ENCODE results near the gene RRAGC. TPM values are rescaled to one million over a fixed set of nuclear protein-coding genes. Genes with fewer than 3 reads are reported as not detected.

The RRAGC gene, protein sequence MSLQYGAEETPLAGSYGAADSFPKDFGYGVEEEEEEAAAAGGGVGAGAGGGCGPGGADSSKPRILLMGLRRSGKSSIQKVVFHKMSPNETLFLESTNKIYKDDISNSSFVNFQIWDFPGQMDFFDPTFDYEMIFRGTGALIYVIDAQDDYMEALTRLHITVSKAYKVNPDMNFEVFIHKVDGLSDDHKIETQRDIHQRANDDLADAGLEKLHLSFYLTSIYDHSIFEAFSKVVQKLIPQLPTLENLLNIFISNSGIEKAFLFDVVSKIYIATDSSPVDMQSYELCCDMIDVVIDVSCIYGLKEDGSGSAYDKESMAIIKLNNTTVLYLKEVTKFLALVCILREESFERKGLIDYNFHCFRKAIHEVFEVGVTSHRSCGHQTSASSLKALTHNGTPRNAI
- total RNA-seq: 9.0 and 13.9 TPM in 2 replicates

DNA sequence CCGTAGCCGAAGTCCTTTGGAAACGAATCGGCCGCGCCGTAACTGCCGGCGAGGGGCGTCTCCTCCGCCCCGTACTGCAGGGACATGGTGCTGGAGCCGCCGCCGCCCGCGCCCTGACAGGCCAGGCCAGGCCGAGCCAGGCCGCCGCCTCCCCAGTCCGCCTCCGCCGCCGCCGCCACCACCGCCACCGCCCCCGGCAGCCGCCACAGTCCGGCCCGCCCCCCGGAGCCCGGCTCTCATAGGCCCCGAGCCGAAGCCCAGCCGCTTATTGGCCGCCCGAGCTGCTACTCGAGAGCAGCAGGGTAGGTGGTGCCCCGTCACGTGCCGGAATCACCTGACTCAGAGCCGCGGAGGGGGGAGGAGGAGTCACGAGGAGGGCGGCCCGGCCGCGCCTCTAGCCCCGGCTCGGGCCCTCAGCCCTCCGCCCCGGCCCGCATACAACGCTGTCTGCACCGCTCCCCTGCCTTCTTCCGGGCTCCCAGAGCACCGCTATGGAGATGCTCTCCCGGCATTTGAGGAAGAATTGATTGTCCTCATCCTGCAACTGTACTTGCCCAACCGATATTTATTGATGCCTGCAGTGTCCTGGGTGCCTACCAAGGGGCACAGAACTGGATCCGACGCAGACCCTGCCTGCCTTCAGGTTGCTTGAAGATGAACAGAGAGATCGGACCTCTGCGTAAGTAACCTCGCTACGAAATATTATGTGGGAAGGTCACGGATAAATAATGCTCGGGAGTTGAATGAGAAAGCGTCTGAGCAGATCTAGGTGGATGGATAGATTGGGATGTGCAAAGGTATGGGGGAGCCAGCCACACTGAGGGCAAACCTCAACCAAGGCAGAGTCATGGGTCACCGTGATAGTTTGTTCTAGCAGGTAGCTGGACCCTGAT is at the start of gene RRAGC:
Gene RRAGC, minus strand, starts transcription at position 212 of the 893 bp plus-strand sequence. Its CDS starts 126 bp downstream, at position 86.

DNA sequence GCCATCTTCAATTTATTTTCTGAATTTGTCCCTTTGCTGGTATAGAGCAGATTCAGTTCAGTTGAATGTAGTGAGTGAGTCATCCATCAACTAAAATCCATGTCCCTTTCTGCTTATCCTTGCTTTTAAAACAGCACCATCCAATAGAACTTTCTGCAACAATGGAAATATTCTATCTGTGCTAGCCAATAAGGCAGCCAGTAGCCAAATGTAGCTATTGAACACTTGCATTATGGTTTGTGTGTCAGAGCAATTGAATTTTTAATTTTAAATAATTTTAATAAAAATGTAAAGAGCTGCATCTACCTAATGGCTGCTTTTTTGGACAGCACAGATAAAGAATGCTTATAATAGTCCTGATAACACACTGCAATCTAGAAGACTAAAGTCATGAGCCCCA is 21.9 kb upstream of the RRAGC start, which contains the start of gene GJA9:
Gene GJA9, minus strand, starts transcription at position 101 of the 400 bp plus-strand sequence. CDS start 5,489 bp downstream, outside the sequence.

DNA sequence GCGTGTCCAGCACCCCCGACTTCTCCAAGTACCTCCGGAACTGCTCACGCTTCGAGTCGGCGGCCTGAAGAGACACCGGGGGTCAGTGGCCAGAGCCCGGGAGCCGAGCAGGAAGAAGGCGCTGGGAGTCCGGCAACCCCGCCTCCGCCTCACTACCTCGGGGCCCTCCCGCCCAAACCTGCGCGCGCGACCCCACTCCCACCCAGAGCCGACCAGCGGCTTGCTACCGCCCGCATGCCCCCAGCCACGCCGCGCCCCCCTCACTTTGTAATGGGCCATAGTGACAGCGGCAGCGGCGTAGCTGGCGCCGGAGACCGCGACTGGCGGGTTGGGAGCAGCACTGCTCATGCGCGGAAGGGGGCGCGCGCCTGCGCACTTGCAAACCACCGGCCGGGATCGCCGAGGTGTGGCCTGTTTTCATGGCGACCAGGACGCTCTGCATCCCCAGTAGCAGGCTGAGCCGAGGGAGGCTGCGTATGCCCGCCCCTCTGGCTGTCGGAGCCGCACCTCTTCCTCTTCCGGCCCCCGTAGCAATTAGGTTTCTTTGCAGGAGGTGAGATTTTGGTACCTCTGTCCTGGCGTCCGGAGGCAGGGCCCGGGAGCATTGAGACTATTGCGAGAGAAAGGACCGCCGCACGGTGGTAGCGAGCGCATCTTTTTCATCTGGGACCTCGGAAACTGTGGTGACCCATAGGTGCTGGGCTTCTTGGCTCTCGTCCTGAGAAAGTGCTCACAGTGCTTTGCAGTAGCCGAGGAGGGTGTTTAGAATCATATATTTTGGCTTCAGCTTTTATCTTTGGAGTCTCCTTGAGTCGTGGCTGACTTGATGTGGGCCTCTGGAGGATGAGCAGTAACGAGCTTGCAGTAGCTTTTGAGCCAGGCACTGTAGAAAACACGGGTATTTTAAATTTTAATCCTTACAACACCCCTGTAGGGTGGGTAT is 13.7 kb upstream of the RRAGC start, which contains the start of gene MYCBP:
Gene MYCBP, minus strand, starts transcription at position 322 of the 943 bp plus-strand sequence. Its CDS starts 43 bp downstream, at position 279.

Other genes with a start within 250 kb of the RRAGC start
- gene MYCBP, start 13.6 kb upstream of the RRAGC start, total RNA-seq: 23.1 and 34.7 TPM in 2 replicates
- not detected in 2 replicates for gene GJA9, start 21.8 kb upstream of the RRAGC start, total RNA-seq
- 0.32 TPM in 1 of 2 replicates, not detected in the other for gene RHBDL2, start 82.1 kb upstream of the RRAGC start, total RNA-seq
- 38.9 and 39.5 TPM in 2 replicates for gene AKIRIN1, start 131.5 kb upstream of the RRAGC start, total RNA-seq
- gene NDUFS5, start 166.6 kb upstream of the RRAGC start, total RNA-seq: 392 and 528 TPM in 2 replicates